GM21390 (cell line): ENCODE results near the gene LDLRAD3.

Experiments used
- ATAC-seq: cut with Tn5 transposase; IDR thresholded peaks from one replicate; pipeline ENCODE4 v1.9.1; 2021; ENCODE audit not compliant: unreplicated experiment

LDLRAD3 gene

DNA sequence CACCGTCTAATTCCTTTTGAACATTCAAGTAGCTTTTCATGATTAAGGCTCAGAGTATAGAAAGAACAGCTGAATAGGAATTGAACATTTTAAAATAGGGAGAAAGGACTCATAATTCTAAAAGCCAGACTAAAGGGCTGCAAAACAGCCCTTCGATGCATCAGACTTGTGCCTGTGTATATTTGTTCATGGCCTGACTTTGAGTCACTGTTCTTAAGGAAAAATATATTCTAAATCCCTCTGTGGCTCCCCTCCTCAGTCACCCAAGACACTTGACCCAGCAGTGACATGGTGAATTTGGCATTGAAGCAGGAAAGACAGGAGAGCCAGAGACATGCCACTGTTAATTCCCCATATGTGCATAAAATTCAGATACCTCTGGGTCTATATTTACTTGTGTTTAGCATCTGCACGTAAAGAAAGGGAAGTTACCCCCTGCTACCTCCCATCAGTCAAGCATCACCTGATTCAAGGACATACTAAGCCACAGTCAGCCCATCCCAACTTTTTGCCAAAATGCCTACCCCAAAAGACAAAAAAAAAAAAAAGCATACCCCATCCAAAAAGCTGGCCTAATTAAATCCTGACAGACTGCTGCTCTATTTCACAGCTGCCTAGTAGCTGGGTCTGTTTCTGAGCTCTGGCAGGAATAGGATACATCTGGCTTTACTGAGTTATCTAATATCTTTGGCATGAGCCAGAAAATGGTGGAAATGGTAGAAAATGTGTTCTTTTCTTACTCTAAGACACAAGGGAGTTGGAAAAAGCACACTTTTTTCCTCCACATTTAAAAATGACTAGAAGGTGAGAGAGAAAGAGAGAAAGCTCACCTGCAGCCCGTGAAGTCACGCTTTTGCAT, 251.9 kb downstream of the LDLRAD3 start:
- no peak for ATAC-seq

DNA sequence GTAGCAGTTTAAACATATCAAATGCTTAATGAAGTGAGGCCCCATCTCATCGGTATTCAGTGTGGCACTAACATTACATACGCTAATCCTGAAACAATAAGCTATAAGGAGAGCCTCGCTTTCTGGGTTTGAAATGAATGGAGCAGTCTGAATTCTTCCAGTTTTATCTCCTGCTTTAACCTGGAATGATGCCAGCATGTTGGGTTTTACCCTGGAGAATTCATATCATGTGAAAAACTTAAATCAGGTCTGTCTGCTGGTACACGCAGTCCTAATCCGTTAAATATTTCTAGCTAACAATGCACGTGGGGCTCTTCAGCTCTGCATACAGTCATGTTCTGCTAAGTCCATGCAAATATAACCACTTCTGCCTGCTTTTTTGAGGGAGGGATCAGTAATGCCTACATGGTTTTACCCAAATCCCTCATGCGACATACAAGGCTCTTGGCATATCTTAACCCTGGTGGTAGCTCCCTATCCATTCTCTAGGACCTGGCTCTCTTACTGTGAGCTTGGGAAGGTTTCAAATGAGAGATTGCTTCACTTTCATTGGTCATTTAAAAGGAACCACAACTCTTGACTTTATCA, 252.6 kb downstream of the LDLRAD3 start:
- no peak for ATAC-seq

DNA sequence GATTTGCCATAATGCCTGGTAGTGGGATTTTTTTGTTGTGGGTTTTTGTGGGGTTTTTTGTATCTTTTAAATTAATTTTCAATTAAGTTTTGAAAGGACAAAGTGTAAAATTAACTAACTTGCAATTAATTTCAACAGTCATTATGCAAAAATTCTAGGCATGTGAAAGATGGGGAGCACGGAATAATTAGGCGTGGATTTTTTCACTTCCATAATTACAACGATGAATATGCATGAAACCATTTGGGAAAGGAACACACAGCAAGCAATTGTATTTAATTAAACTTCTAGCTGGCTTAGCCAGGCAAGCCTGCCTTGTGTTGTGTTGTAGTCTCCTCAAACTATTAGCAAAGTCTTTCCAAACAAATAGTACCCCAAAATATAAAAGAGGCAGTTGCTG, 257.5 kb downstream of the LDLRAD3 start:
- ATAC-seq = no peak

DNA sequence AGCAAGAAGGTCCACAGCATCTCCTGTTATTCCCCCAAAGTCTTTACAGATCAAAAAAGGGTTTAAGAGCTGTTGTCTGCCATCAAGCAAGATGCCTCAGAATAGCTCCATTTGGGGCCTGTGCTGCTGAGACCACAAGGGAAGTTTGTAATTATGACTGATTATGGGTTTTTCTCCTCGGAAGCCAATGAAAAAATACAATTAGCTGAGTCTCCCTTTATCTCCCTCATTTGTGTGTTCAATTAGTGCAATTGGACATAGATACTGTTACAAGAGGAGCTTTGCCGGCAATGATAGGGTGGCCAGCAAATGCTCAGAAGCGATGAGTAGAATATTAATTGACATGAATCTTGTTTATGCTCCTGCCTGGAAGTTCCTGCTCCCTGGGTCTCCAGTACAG, 261.7 kb downstream of the LDLRAD3 start:
- no peak for ATAC-seq

DNA sequence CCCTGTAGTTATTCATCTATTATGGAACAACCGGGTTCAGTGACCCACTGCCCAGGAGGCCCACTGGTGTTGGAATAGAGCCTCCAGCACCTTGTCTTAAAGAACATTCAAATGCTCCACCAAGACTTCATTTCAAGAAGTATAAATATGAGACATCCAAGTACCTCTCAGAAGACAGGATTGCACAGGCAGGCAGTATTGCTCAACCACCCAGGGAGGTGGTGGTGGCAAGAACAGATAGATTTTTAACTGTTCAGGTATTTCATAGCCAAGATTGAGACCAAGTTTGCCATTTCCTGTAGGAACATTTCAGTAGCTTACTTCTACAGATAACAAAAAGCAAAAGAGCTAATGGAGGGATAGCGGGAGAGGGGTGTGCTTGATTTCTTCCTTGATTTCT, 266.7 kb downstream of the LDLRAD3 start:
- no peak for ATAC-seq

DNA sequence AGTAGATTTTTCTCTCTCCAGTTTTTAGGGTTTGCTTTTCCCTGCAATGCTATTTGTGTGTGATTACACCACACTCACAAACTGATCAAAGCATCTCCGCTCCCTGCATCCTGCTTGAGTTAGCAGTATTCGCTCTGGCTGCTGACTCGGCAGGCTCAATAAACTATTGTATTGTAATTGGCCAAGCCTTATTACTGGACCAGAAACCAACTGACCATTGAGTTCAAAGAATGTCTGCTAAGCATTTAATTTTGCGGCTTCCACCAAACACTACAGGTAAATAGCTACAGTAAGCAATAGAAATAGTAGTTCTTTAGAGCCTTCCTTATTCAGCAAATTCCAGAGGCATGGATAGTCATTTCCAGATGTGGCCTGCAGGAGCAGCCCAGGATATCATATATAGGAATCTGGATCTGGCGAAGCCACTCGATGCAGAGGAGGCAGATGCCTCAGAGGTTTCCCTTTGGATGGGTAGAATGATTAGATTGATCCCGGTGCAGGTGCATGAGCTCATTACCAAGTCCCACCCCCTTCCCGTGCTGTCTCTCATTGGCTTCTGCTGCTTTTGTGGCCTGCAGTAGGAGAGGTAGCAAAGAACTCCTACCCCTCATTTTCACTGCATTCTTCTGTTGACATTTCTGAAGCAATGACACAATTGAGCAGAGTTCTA, 268.0 kb downstream of the LDLRAD3 start:
- no peak for ATAC-seq

DNA sequence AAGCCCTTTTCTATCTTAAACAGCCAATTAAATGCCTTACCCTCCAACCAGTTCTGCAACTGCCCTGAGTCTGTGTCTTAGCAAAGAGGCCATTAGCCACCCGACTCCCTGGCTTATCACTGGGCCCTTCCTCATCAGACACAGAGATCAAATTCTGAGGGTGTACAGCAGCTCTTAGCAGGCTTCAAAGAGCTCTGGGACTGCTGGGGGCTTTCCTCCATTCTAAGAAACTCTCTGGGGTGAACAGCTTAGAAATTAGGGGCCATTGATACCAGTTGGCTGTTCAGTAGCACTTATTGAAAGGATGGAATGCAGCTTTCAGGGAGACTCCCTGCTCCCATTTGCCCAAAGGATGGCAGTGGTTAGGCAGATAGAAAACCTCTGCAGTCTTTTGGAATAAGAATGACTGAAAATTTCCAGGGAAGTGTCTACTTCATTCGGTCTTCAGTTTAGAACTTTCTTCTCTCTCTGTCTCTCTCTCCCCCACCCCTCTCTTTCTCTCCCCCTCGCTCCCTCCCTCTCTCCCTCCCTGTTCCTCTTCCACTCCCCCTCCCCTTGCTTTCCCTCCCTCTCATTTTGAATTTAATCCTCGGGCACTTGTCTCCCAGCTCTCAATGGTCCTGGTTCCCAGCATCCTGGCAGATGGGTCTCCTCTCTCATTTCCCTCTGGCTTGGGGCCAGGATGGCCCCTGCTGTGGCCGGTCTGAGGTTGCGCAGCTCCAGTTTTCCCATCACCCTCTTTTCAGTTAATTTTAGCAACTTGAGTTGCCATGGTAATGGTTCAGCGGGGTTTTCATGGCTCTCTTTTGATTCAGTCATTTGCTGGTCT, 268.9 kb downstream of the LDLRAD3 start:
- no peak for ATAC-seq

DNA sequence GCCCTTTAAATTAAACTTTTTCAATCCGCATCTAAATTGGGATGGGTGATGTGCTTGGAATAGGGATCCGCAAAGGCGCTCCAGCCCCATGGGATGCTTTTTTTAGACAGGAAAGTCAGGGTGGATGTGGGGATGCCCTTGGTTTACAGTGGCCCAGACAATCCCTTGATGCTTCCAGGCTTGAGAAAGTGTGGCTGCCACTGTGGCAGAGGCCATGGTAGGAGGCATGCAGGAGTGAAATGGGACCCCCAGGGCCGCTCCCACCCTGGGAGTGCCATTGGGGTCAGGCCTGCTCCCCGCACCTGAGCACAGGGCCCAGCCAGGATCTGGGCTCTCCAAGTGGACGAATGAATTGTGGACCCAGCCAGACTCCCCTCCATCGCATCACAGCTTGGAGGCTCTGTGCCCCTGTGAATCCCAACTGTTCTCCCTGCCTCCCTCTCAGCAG, 269.6 kb downstream of the LDLRAD3 start:
- no peak for ATAC-seq

DNA sequence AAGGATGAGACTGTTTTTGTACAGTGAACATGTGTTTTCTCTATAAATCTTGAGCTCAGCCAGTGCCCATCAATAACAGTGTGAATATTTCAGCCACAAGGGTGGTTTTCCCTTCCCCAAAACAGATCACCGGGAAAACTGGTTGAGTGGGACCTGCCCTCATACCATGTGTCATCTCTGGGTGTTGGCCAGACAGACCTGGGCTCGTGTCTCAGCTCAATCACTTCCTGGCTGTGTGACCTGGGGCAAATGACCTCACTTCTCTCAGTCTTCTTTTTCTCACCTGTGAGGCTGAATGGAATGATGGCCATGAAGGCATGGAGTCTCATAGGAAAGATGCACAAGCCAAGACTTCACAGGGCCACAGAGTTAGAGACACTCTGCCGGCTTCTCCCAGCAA, 270.6 kb downstream of the LDLRAD3 start:
- no peak for ATAC-seq

DNA sequence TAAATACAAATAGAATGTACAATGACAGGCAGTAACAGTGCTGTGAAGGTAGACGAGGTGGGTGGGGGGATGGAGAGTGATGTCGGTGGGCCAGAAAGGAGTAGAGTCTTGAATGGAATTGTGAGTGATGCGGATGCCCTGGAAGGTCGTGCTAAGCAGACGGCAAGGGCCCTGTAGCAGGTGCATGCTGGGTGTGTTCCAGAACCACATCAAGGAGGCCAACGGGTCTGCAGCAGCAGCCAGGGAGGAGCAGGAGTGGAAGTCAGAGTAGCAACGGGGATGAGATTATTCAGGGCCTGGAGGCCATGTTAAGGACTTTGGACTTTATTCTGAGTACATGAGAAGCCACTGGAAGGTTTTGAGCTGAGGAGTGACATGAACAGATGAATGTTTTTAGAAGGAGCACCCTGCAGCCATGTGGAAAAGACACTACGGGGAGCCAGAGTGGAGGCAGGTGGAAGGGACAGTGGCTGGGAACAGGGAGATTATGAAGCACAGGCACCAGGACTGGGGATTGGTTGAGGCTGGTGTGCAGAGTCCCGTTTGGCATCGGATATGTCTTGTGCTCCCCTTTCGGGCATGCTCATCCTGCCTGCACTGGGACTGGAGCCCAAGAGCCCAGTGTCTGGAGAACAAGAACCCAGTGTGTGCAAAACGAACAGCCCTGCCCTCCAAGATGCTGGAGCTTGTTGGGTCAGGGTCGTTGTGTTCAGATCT, 271.3 kb downstream of the LDLRAD3 start:
- ATAC-seq = no peak

DNA sequence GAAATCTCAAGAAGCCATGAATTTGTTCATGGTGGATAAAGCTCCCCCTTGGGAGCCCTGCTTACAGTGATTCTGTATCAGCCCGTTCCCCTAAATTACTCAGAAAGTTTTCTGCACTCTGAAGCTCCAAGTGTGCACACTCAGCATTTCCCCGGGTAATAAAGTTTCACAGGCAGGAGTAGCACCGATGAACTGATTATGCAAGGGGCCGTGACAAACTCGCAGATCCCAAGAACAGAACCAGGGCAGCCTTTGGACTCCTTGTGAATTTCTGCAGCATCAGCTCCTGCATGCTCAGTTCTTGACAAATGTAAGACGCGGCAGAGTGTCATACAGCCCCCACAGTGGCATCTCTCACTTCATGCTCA, 271.8 kb downstream of the LDLRAD3 start:
- ATAC-seq = no peak

DNA sequence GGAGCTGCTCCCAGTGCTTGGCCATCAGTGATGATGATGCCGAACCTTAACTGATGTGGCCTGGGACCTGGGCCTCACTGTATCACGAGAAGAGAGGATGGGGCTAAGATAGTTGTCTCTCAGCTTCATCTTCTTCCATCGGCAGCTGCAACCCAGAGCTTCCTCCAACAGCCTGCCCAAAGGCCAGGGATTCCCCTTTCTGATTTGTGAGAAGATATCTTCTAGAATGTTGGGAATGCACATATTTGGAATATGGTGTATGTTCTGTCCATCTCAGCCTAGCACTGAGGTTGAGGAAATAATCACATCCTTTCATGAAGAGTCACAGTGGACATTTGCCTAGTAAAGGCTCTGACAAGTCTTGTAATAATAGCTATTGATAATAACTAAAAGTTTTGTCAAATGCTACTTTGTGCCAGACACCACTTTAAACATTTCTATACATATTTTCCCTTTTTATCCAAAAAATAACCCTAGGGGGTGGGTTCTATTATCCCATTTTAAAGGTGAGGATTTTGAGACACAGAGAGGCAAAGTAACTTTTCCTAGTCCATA, 272.3 kb downstream of the LDLRAD3 start:
- no peak for ATAC-seq

DNA sequence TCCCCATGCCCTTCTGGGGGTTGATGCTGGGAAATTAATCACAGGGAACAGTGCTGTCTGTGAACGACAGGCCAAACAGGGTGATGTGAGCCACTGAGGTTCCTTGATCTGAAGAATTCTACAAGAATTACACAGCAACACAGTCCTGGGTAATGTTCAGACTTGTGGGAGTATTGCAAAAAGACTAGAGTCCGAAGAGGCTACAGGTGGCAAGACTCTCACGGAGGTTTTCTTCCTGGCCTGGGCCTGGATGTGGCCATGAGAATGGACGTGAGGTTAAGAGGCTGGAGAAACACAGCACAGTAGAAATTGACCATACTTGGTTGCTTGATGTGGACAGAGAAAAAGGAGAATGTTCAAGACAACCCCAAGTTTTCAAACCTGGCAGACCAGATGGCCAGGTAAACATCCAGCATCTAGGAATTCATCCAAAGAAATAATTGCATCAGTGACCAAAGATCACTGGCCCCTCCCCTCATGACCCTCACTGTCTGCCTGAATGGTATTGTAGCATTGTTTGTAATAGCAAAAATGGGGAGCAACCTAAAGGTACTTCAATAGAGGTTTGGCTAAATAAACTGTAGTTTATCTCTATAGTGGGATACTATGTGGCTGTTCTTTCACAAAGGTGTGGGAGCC, 274.5 kb downstream of the LDLRAD3 start:
- no peak for ATAC-seq

DNA sequence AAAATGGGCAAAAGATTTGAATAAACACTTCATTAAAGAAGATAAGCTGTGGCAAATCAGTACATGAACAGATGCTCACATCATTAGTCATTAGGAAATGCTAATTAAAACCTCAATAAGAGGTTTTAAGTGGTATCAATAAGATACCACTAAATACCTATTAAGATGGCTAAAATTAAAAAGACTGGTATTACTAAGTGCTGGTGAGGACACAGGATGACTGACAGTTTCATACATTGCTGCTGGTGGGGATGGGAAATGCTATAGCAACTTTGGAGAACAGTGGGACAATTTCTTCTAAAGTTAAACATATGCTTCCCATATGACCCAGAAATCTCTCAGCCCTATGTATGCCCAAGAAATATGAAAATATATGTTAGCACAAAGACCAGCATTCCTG, 276.1 kb downstream of the LDLRAD3 start:
- no peak for ATAC-seq

DNA sequence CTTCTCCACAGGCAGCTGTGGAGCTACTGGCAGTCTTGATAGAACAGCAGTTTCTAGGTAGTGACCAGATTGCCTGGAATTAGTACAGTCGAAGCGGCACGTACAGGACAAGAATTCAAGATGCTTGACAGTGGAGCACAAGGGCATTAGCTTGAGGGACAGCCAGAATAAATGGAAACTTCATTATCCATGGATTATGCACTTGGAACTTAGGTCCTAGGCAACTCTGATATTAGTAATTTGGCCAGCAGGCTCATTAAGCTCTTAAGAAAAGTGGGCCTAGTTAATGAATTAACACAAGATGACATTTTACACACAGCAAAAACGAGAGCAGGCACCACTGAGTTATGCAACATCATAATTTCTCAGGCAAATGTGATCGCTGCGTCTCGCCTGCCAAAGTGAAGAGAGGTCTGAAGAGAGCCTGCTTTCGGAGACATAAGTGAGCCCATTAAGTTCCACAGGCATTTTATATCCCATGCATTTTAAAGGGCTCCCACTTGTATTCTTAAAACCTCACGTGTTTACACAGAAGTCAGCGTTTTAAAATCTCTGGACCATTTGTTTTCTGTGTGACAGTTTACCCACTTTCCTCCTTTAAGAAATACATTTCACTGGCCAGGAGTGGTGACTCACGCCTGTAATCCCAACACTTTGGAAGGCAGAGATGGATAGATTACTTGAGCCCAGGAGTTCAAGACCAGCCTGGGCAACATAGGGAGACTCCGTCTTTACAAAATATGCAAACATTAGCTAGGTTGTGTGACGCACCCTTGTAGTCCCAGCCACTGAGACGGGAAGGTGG, 279.2 kb downstream of the LDLRAD3 start:
- no peak for ATAC-seq

DNA sequence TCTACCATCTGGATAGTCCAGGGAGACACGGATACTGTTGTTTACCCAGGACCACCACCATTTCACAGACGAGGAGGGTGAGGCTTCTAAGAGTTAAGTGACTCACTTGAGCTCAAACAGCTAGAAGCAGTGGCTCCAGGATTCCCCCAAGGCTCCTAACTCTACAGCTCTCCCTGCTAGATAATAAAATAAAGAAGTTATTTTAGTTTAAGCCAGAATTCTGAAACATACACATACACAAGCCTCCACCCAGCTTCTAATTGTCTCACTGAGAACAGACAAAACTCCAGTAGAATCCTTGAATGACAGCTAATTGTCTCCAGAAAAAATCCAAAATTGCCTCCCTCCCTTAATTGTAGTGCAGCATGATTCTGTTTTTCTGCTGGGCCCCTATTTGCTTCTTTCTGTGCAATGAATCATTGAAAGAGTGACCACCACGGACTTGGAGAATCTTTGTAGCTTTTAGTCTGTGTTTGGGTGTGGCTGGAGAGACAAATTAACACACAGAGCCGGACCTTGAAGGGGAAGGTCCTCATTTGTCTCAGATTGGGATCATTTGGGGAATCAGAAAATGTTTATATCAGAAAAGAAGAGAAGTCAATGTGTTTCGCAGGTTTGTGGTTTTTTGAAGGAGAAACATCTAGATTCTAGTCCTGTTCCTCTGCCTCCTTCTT, 280.5 kb downstream of the LDLRAD3 start:
- ATAC-seq = no peak

DNA sequence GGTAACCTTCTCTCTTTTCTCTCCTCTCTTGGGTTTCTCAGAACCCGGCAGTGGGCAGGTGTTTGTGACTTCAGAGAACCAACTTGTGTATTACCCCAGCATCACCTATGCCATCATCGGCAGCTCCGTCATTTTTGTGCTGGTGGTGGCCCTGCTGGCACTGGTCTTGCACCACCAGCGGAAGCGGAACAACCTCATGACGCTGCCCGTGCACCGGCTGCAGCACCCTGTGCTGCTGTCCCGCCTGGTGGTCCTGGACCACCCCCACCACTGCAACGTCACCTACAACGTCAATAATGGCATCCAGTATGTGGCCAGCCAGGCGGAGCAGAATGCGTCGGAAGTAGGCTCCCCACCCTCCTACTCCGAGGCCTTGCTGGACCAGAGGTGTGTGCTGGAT, 283.2 kb downstream of the LDLRAD3 start:
- no peak for ATAC-seq

DNA sequence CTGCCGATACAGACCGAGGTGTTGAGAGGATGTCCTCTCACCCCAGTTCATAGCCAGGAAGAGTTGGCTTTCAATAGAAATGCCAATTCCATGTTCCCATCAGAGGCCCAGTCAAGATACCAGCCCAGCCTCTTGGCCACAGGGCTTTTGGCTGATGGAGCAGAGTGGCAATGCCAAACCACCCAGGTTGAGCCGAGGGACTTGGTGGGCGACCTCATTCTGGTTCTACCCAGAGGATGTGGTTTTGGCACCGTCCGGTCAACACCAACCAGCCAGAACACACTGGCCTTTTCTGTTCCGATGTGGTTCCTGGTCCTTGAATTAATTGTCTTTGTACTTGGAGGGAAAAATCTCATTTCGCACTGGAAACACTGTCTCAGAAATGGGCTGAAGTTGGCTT, 284.8 kb downstream of the LDLRAD3 start:
- no peak for ATAC-seq
